Fibroblast of skin of right quadriceps (primary cell): ENCODE results near the gene CBX2.

Source experiments
- DNase-seq: peaks from one replicate; pipeline ENCODE4 v3.0.0-alpha.2; 2013

Gene CBX2

DNA sequence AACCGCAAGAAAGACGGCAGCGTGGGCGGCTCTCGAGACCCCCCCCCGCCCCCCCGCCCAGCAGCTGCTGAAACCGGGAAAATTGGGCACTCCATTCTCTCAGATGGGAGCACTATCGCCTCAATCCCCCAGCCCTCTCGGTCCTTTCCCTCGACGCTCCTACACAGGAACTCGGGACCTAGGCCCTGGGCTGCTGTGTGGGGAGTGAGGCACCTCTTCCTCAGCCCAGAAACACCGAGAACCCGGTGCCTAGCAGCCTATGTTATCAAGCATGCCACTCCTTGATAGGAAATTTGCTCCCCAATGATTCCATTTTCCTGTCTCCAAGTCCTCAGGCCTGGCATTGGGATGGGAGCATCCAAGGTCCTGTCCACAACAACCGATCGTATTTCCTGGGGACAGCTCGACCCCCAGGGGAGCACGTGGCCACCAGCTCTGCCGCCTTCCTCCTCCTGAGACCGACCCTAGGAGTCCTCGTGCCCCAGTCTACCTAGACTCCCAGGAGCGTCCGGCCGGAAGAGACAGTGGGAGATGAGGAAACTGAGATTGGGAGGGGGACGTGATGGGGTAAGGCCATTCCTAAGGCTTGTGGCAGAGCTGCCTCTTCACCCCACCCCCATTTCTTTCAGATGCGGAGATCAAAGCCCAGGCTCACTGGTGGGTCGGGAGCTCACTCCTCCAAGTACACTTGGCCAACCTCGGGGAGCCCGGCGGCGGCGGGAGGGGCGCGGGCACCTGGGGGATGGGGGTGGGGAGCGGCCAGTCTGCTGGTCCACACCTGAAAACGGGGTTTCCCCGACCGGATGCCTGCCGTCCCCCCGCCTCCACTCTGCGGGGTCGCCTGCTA lies 36.4 kb downstream of the CBX2 start:
- DNase-seq = no peak

DNA sequence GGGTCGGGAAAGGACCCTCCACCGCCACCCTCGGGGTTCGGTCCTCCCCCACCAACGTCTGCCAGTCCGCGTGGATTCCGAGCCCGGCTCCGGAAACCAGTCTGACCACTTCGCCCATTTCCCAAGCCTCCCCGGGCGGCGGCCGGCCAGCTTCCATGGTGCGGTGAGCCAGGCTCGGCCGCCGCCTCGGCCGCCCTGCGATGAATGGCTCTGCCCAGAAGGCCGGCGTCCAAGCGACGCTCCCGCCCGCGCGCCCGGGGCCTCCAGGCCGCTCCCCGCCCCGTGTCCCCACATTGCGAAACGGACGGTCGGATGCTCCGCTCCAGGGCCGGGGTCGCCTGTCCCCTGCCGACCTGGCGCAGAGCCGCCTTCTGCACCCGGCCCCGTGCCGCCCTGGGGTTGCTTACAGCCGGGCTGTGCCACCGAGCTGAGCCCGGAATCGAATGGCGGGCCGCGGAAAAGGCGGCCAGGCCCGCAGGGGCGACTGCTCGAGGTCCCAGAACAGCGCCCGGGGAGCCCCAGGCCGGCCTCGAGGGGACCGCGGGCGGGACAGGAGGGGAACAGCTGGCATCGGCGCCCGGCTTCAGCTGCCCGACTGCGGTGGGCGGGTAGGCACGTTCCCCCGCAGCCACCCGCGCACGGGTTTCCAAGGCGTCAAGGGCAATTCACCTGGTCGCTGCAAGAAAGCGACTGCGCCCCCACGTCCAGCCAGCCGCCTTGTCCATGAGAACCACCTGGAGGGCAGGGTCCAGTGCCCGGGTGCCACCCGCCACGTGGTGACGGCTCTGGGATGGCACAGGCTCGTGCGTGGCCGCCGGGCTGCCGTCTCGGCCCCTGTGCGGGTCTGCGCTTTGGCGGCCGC lies 37.3 kb downstream of the CBX2 start:
- no peak for DNase-seq

DNA sequence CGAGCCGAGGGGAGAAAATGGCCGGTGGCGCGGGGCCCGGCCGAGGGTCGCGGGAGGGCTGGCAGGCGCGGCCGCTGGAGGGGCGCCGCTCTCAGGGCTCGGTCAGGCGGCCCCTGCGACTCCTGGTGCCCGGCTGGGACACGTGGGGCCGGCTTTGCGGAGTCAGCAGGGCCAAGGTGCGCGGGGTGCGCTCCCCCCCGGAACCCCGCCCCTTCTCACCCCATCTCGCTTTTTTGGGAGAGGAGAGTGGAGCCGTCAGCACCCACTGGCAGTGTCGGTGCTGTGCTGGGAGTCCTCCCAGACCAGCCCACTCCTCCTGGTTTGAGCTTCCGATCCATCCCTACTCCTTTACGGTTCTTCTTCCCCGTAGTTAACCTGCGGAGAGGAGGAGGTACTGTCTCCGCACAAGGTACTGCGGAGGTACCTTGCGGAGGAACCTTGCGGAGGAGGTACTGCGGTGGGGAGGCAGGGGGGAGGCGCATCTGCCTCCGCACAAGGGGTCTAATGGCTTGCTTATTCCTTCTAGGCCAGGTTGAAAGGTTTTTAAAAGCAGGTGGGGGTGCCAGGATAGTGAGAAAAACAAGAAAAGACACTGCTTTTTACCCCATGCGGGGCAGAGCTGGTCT lies 38.0 kb downstream of the CBX2 start:
- no peak for DNase-seq

DNA sequence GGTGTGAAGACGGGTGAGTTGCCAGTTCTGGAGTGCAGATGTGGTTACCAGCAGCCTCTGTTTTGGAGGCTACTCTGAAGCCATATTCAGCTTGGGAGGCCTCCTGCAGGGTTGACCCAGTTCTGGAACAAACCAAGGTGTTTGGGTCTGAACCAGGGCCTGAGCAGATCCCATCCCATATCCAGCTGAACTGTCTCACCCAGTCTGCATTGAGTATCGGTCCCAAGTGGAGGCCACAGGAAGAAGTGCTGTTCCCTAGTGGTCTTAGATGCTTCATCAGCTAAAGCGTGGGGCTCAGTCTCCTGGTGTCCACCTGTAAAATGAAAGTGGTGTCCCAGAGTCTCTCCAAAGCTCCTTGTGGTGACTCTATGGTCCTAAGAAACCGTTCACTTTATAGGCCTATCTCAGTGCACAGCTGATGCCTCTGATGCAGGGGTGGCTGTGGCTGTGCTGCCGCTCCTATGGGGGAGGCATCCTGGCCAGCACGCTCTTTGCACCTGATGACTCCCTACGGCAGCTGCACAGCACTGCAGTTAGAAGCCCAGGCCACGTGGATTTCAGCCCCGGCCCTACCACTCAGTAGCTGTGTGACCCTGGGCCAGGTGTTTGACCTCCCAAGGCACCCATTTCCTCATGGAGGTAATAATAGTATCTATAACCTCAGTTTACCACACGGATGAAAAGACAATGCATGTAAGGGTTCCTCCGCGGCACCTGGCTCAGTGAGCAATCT lies 40.2 kb downstream of the CBX2 start:
- DNase-seq = no peak

DNA sequence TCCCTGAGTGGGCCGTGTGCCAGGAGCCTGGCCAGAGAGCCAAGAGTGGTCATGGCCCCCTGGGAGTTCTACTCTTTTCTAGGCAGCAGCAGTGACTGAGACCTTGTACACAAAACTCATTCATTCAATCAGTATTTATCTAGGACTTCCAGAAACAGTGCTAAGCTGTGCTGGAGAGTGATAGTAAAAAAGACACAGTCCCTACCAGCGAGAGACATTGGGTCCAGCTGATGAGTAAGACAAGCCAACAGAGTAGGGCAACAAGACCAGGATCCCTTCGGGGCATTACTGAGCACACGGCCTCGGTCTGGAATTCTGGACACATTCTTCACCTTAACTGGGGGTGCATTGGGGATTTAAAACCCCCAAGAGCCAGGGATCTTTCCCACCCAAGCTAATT lies 41.1 kb downstream of the CBX2 start:
- no peak for DNase-seq

DNA sequence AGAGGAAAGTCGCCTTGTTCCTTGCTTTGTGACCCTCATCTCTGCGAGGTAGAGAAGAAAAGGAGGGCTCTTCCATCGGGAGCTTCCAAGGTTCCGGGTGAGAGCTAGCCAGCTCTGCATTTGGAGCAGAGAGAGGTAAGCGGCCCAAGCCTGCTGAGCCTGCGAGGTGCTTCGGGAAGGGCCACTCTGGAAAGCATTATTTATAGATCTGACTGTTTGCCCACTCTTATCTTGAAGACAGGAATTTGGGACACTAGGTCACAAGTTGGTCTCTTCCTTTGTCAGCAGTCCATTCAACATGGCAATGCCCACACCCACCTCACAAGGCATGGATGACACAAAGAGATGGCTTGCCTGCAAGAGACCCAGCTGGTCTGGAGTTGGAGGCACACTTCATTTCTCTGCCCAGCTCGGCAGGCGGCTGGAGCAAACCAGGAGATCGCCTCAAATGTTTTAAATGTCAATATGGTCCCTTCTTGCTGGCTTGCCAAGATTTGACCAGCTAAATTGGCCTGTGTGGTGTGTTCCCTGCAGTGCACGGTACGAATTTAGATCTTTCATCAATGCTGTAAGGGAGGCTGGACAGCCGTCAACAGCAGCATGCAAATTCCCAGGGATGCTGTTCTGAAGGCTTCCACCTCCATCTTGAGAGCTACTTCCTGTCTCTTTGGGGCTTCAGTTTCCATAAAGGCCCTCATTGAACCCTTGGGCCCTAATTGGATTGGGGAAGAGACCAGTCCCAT lies 41.8 kb downstream of the CBX2 start:
- no peak for DNase-seq

DNA sequence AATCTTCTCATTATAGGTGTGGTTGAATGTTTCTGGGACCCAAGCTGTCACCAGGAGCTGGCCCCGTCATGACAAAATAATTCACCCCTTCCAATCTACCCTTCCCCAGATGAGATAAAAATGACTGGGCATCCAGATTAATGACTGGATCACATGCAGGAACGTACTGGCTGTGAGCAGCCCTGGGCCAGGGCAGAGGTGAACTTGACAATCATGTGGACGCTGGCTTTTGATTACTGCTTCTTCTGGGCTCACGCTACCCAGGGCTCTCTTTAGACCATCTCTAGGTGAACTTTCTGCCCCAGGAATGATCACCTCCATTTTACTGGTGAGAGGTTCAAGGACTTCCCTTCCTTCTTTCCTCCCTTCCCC lies 43.0 kb downstream of the CBX2 start:
- DNase-seq = no peak

DNA sequence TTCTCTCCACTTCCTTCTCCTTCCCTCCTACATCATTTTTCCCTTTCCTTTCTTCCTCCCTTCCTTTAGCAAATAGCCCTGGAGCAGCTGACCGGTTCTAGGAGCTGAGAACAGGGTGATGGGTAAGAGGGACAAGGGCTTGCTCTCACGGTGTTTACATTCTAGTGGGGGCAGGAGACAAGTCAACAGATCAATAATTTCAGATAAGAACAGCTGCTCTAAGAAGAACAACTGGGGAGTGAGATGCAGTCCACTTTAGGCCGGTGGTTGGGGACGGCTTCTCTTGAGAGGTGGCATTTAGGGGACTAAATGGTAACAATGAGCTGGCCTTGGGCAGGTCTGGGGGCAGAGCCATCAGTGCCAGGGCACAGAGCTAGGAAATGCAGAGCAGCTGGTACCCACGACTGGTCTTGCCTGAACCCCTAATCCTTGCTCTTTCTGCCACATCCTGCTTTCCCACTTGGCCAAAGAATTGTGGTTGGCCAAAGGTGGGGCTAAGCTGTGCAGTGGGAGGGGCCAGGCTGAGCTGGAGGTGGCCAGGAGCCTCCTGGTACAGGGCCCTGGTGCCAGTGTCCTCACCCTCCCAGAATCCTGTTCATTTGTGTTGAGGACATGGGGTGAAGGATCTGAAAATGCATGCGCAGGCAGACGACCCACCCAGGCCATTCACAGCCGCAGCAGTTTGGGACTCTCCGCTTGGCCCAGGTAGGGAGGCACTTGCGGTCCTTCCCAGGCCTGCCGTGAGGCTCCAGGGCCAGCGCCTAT lies 43.6 kb downstream of the CBX2 start:
- no peak for DNase-seq

DNA sequence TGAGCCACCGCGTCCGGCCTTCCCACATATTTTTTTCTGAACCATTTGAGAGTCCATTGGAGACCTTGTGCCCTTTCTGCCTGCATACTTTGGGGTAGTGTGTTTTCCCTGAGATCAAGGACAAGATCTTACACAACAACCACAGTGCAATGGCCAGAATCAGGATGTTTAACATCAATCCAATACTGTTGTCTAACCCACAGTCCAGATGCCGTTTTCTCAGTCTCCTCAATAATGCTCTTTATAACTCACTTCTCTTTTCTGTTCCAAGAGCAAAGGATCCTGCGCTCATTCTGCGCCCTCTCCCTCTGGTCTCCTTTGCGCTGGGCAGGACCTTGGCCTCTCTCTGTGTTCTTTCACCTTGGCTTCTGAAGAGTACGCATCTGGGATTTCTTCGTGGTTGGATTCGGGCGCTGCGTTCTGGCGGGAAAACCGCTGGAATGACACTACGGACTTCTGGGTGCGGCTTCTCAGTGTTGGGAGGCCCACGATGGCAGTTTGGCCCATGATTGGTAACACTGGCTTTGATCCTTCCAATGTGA lies 44.7 kb downstream of the CBX2 start:
- DNase-seq = no peak

DNA sequence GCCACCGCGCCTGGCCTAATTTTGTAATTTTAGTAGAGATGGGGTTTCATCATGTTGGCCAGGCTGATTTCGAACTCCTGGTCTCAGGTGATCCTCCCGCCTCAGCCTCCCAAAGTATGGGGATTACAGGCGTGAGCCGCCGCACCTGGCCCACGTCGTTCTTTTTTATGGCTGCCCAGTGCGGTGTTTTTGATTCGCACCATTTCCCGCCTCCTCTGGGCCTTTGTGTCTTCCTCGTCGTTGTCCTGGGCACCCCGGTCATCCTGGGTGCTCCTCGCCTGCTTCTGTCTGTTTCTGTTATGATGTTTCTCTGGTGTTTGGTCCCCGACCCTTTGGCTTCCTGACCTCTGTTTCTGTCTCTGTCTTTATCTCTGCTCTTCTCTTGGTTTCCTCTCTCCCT lies 46.3 kb downstream of the CBX2 start:
- DNase-seq = no peak

DNA sequence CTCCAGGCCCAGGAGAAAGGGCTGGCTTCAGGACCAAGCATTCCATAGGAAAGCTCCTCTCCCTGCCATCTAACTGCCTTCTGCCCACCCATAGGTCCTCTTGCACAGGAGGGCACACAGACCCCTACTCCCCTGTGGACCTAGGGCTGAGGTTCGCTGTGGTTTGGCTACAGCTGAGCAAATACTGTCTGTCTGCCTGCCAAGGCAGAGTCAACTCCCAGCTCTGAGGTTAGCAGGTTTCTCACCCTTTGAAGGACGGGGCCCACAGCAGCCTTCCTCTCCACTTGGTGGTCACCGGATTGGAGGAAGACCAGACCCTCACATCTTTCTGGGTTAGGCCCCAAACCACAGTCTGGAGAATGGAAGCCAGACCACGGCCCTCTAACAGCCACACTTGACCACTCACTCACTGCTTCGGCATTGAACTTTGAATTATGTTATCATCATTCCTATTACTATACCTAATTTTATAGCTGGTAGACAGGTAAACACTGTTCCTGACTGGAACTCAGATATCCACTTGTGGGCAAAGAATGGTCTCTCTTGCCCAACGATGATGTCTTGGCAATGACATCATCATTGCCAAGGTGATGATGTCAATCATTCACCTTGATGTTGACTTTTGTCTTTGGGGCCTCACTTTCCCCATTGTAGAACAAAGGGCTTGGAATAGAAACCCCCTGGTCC lies 47.1 kb downstream of the CBX2 start:
- no peak for DNase-seq

DNA sequence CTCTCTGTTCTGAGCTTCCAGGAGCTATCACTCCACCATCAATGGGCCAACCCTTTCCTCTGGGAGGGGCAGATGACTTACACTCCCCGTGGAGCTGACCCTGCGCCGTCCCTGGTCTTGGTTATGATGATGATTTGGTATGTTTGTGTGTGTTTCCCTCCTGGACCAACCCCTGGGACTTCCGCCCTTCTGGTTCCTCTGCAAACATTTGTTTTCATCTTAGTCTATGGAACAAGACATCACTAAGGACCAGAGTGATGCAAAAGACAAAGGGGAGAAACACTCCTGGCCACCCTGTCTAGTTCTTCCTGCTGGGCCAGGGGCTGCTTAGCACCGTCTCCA lies 47.6 kb downstream of the CBX2 start:
- no peak for DNase-seq

DNA sequence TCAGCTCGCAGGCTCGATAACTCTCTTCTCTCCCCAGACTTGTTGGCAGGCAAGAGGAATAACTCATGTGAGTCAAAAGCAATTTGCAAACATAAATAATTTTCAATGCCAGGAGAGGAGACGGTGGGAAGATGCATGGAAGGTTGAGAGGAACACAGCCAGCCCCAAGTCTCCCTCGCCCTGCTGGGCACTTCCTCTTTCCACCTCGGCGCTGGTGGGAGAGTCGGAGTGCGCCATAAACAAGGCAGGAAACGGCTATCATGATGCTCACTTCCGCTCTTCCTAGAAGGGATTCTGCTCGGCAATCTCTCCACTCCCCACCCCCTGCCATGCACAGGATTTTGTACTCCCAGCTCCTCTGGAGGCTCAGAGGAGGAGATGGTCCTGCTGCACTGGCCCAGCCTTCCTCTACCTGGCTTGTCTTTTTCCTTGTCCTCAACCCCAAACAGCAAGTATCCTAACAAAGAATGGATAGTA lies 48.3 kb downstream of the CBX2 start:
- DNase-seq = peak; percentile 45

DNA sequence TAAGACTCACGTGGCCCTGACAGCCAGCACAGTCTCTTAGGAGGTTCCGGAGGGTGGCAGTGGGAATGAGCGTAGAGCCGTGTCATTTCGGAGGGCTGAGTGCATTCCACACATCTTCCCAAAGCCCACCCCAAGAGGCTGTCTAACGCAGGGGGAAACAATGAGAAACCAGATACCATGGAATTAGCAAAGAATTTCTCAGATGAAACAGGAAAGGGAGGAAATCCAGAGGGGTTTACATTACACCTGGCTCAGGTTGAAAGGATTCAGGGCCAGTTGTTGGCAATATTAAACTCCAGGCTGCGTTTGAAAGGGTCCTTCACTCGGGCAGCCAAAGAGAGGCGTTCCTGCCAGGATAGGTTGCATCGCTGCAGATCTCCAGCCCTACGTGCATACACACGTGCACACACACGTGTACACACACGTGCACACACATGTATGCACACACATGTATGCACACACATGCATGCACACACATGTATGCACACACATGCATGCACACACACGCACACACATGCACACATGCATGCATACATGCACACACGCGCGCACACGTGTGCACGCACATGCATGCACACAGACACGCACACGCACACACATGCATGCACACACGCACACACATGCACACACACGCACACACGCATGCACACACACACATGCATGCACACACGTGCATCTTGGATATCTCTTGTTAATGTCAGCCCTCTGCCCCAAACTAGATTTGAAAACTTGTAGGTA lies 49.1 kb downstream of the CBX2 start:
- no peak for DNase-seq

DNA sequence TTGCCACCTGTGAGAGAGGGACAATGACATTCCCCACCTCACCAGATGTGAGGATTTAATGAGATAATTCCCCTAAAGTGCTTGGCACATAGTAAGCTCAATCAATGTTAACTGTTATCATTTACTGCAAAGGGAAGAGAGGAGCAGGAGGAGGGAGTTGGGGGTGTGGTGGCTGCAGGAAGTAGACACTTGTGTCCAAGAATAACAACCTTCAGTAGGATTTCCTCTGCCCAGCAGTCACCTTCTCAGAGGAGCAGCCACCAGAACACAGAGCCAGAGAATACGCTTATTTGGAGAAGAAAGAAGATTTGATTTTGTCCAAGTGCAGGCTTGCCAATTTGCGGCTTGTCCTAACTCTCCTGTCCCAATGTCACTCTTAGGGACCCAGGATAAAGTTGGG lies 51.1 kb downstream of the CBX2 start:
- DNase-seq = no peak

DNA sequence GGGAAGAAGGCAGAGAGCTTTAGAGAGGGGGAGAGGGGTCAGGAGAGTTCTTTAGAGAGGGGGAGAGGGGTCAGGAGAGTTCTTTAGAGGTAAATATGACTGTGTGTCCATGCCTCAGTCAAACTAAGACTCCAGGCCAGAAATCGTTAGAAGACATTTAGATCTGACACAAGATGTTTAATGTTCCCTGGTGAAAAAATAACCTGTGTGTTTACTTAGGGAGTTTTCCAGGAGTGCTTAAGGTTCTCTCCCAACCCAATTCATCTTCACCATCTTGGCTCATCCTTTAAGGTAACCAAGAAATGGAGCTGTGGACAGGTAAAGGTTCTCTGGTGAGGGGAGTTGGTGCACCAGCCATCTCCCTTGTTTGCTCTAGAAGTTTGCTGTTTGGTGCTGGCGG lies 51.5 kb downstream of the CBX2 start:
- DNase-seq = no peak

DNA sequence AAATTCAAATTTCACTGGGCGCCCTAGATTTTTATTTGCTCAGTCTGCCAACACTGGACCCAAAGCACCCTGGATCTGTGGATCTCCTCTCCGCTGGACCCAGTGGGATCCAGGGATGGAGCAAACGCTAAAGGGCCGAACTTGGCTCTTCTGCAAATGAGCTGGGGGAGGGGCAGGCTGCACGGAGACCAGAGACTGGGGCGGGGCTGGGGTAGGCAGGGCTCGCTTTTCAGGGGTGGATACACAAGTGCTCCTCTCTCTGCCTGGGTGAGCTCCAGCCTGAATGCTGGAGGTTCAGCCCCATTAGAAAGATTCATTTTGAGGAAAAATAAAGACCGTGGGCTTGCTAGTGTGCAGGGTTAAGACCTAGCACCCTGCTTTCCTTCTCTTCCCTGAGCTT lies 52.4 kb downstream of the CBX2 start:
- DNase-seq = no peak

DNA sequence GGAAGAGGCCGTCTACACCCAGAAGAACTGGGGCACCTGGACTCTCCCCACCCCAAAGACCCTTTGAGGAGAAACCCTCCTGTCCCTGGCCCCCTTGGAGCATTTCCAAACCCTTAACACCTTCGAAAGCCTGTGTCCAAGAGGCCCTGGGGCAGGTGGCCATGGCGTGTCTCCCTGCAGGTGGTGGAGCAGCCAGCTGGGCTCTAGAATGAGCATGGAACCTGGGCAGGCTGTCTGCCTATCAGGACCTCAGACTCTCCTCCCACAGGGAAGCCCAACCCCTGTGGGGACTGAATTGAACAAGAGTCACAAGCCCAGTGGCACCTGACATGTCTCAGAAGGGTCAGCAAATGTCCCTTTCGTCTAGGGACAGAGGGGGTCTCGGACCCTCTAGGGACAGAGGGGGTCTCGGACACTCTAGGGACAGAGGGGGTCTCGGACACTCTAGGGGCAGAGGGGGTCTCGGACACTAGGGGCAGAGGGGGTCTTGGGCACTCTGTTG lies 52.9 kb downstream of the CBX2 start:
- no peak for DNase-seq
